HCT116 (cell line): ENCODE measurements around the gene RBM38. TPM values are rescaled to one million over a fixed set of nuclear protein-coding genes. Genes with fewer than 3 reads are reported as not detected.

Experiments
- ATAC-seq: fragments of 200-7000 bp; cut with Tn5 transposase; 2 replicates; pipeline ENCODE4 v1.9.1; 2020; ENCODE audit warnings: mild to moderate bottlenecking, moderate library complexity
- BruUV-seq: library from RNA; stranded (reverse); fragments of 400-500 nt; replicated peaks from 2 replicates; lab custom pipeline; 2021; lab: Mats Ljungman, UMichigan
- CTCF ChIA-PET: fragments of 300-600 bp; sonication (Branson Sonifier 250); formaldehyde crosslinking; loops from one replicate; lab custom pipeline; 2021; ENCODE audit warnings: antibody characterized with exemption; lab: Charles Lee
- POLR2A ChIA-PET: fragments of 300-600, 350-600 bp; sonication (Branson Sonifier 250); formaldehyde crosslinking; loops from one replicate; lab custom pipeline; 2021; ENCODE audit warnings: antibody characterized with exemption; lab: Charles Lee
- RAD21 ChIA-PET, 2 experiments: fragments of 300-600 bp; sonication (Branson Sonifier 250); formaldehyde crosslinking; loops; one replicate each; lab custom pipeline; 2023; ENCODE audit warnings: low total read pairs in 2 of 2; ENCODE audit not compliant: uncharacterized antibody in 2 of 2, unreplicated experiment in 2 of 2, low non-redundant PET in 1 of 2; lab: Charles Lee
- DNase-seq: peaks from one replicate; pipeline ENCODE4 v3.0.0-alpha.2; 2010; ENCODE audit warnings: low read depth, low spot score
- H2AFZ ChIP-seq: fragments of 200-600 bp; shearing (Covaris generic), sonication (generic); 2 replicates; pipeline ENCODE4 v1.6.1; 2017; ENCODE audit warnings: low read depth, mixed run types, mixed read lengths, antibody characterized with exemption, low read length; ENCODE audit not compliant: poor library complexity, severe bottlenecking
- H3K27ac ChIP-seq: 2 replicates; pipeline ENCODE4 v1.5.1; 2012; ENCODE audit warnings: low read depth, low read length
- H3K27me3 ChIP-seq: fragments of 200-600 bp; sonication (generic); 2 replicates; pipeline ENCODE4 v1.6.1; 2016; ENCODE audit warnings: mixed run types, low read length, mixed read lengths; ENCODE audit not compliant: insufficient read depth
- H3K36me3 ChIP-seq, 2 experiments: fragments of 200-500 bp in 1 of 2; fragments of 200-600 bp in 1 of 2; sonication (Bioruptor generic) in 1 of 2; sonication (generic) in 1 of 2; 2 replicates each; pipeline versions ENCODE4 v1.5.1 to v1.6.1; 2014 to 2016; ENCODE audit warnings: low read length in 2 of 2, inconsistent platforms in 1 of 2, mixed read lengths in 1 of 2, mixed run types in 1 of 2; ENCODE audit not compliant: insufficient read depth in 2 of 2, control insufficient read depth in 1 of 2
- H3K4me1 ChIP-seq, 2 experiments: fragments of 200-600 bp in 1 of 2; sonication (generic) in 1 of 2; 2 replicates each; pipeline versions ENCODE4 v1.5.1 to v1.6.1; 2012 to 2017; ENCODE audit warnings: low read length in 2 of 2, inconsistent platforms in 1 of 2, mild to moderate bottlenecking in 1 of 2, mixed read lengths in 1 of 2, mixed run types in 1 of 2, moderate library complexity in 1 of 2; ENCODE audit not compliant: insufficient read depth in 2 of 2, control insufficient read depth in 1 of 2
- H3K4me2 ChIP-seq: fragments of 200-600 bp; sonication (generic); 2 replicates; pipeline ENCODE4 v1.6.1; 2017; ENCODE audit warnings: mixed run types, low read length, mixed read lengths
- H3K4me3 ChIP-seq, 2 experiments: fragments of 200-600 bp in 1 of 2; sonication (generic) in 1 of 2; replicated peaks in 1 of 2; 2 replicates each; pipeline ENCODE4 v1.5.1; 2011 to 2016; ENCODE audit warnings: low read length in 2 of 2, control low read depth in 1 of 2, low read depth in 1 of 2, mild to moderate bottlenecking in 1 of 2, mixed read lengths in 1 of 2, mixed run types in 1 of 2
- H3K79me2 ChIP-seq: fragments of 200-600 bp; sonication (generic); 2 replicates; pipeline ENCODE4 v1.6.1; 2017; ENCODE audit warnings: mild to moderate bottlenecking, mixed run types, low read length, moderate library complexity, mixed read lengths; ENCODE audit not compliant: insufficient read depth
- H3K9ac ChIP-seq: fragments of 200-600 bp; sonication (generic); 2 replicates; pipeline ENCODE4 v1.6.1; 2016; ENCODE audit warnings: low read length, mixed read lengths
- H3K9me2 ChIP-seq: fragments of 200-600 bp; sonication (generic), shearing (Covaris generic); 2 replicates; pipeline ENCODE4 v1.6.1; 2017; ENCODE audit warnings: mixed run types, mild to moderate bottlenecking, moderate library complexity; ENCODE audit not compliant: insufficient read depth
- H3K9me3 ChIP-seq, 2 experiments: fragments of 200-500 bp in 1 of 2; fragments of 200-600 bp in 1 of 2; sonication (Bioruptor generic) in 1 of 2; sonication (generic) in 1 of 2; 2 replicates each; pipeline ENCODE4 v1.6.1; 2014 to 2017; ENCODE audit warnings: low read length in 2 of 2, mixed read lengths in 2 of 2, inconsistent platforms in 1 of 2, low read depth in 1 of 2, mild to moderate bottlenecking in 1 of 2, mixed run types in 1 of 2, moderate library complexity in 1 of 2; ENCODE audit not compliant: control insufficient read depth in 1 of 2, insufficient read depth in 1 of 2
- H4K20me1 ChIP-seq: fragments of 200-600 bp; sonication (generic), shearing (Covaris generic); 2 replicates; pipeline ENCODE4 v1.6.1; 2017; ENCODE audit warnings: mixed run types, mild to moderate bottlenecking, moderate library complexity; ENCODE audit not compliant: insufficient read depth
- CEBPB ChIP-seq: IDR thresholded peaks from 2 replicates; pipeline ENCODE4 v1.6.1; 2012; ENCODE audit warnings: low read depth
- EGR1 ChIP-seq: IDR thresholded peaks from 2 replicates; pipeline ENCODE4 v1.6.1; 2012; ENCODE audit warnings: low read depth
- JUND ChIP-seq: IDR thresholded peaks from 2 replicates; pipeline ENCODE4 v1.6.1; 2012
- POLR2AphosphoS5 ChIP-seq: IDR thresholded peaks from 2 replicates; pipeline ENCODE4 v1.6.1; 2011; ENCODE audit warnings: mild to moderate bottlenecking, low read depth, low read length, moderate library complexity
- SRF ChIP-seq: IDR thresholded peaks from 2 replicates; pipeline ENCODE4 v1.6.1; 2012; ENCODE audit warnings: low read depth
- TCF7L2 ChIP-seq: IDR thresholded peaks from 2 replicates; pipeline ENCODE4 v1.7.0; 2011; ENCODE audit warnings: borderline replicate concordance, inconsistent platforms; ENCODE audit not compliant: insufficient read depth, insufficient read length; ENCODE audit errors: extremely low read depth
- ZFX ChIP-seq: fragments of 450-650 bp; IDR thresholded peaks from 2 replicates; pipeline ENCODE4 v1.6.1; 2017
- intact Hi-C: fragments of 100-400 bp; cut with micrococcal nuclease; formaldehyde crosslinking; loops from 2 replicates; pipeline ENCODE4 v1.10.0; 2022
- total RNA-seq: library from RNA; stranded (reverse); gene quantifications from one replicate; pipeline ENCODE4 v1.2.1, GENCODE V29; 2021; ENCODE audit not compliant: unreplicated experiment
- TF ChIP-seq, protein P1 (sequence below): IDR thresholded peaks from 2 replicates; pipeline ENCODE4 v1.6.1; 2012
- TF ChIP-seq, protein P2 (sequence below): IDR thresholded peaks from 2 replicates; pipeline ENCODE4 v1.6.1; 2012; ENCODE audit warnings: low read depth

Gene RBM38
- total RNA-seq, 1 experiment from 2014 or later, result 36.2 TPM

DNA sequence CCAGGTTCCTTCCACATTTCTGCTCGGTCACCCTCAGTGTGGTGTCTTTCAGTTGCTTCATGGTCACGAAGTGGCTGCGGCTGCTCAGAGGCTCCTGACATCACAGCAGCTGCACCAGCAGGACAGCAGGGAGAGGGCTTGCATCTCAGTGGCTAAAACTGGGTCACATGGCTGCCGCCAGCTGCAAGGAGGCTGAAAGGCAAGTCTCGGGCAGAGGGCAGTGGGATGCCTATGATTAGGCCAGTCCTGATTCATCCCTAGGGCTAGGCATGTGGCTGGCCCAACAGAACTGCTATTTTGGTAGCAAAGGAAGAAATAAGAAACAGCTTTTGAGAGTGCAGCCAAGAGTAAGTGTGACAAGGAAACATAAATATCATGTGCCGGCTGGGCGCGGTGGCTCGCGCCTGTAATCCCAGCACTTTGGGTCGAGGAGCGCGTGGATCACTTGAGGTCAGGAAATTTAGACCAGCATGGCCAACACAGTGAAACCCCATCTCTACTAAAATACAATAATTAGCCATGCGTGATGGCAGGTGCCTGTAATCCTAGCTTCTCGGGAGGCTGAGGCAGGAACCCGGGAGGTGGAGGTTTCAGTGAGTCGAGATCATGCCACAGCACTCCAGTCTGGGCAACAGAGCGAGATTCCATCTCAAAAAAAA lies 46.6 kb downstream of the RBM38 start (continued):
- TF ChIP-seq TCF7L2 (no peak), CEBPB (no peak), ZFX (no peak), POLR2AphosphoS5 (no peak), EGR1 (no peak)
- TF ChIP-seq, protein P1, sequence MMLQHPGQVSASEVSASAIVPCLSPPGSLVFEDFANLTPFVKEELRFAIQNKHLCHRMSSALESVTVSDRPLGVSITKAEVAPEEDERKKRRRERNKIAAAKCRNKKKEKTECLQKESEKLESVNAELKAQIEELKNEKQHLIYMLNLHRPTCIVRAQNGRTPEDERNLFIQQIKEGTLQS, result no peak

DNA sequence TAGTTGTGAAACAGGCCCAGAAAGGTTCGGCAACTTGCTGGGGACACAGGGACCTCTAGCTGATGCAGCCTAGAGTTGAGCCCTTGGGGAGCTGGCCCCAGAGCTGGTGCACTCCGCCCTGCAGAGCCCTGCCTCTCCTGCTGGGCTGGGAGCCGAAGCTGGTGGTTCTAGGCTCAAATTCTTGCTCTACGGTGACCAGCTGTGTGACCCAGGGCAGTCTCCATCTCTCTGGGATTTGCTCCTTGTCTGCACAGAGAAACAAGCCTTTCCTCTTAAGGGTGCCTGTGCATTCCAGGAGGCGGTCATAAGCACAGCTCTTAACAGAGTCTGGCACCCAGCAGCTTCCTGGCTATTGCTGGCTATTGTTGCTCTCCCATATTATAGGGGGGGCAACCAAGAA lies 47.4 kb downstream of the RBM38 start:
- H4K20me1 ChIP-seq, result no peaks in the 10 kb centered on the region
- H3K9me2 ChIP-seq, result no peaks in the 10 kb centered on the region
- RAD21 ChIA-PET, result no interaction called here
- H3K9me3 ChIP-seq, result no peaks in the 10 kb centered on the region
- BruUV-seq, result no TSS peak
- POLR2A ChIA-PET, result no interaction called here
- intact Hi-C loops, result no loop called here
- H3K27ac ChIP-seq, result no peak overlapping the region
- H2AFZ ChIP-seq, result no peak overlapping the region
- H3K79me2 ChIP-seq, result no peaks in the 10 kb centered on the region
- H3K4me3 ChIP-seq, result no peak overlapping the region
- H3K4me2 ChIP-seq, result no peak overlapping the region
- no peaks in the 10 kb centered on the region for H3K27me3 ChIP-seq
- H3K4me1 ChIP-seq, result peaks cover 45% of the 10 kb centered on the region in 2 experiments
- CTCF ChIA-PET, result no interaction called here
- TF ChIP-seq JUND (no peak), SRF (no peak)
- TF ChIP-seq, protein P2, sequence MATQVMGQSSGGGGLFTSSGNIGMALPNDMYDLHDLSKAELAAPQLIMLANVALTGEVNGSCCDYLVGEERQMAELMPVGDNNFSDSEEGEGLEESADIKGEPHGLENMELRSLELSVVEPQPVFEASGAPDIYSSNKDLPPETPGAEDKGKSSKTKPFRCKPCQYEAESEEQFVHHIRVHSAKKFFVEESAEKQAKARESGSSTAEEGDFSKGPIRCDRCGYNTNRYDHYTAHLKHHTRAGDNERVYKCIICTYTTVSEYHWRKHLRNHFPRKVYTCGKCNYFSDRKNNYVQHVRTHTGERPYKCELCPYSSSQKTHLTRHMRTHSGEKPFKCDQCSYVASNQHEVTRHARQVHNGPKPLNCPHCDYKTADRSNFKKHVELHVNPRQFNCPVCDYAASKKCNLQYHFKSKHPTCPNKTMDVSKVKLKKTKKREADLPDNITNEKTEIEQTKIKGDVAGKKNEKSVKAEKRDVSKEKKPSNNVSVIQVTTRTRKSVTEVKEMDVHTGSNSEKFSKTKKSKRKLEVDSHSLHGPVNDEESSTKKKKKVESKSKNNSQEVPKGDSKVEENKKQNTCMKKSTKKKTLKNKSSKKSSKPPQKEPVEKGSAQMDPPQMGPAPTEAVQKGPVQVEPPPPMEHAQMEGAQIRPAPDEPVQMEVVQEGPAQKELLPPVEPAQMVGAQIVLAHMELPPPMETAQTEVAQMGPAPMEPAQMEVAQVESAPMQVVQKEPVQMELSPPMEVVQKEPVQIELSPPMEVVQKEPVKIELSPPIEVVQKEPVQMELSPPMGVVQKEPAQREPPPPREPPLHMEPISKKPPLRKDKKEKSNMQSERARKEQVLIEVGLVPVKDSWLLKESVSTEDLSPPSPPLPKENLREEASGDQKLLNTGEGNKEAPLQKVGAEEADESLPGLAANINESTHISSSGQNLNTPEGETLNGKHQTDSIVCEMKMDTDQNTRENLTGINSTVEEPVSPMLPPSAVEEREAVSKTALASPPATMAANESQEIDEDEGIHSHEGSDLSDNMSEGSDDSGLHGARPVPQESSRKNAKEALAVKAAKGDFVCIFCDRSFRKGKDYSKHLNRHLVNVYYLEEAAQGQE, result no peak
- H3K9ac ChIP-seq, result no peak overlapping the region
- no peak for DNase-seq
- no peaks in the 10 kb centered on the region for H3K36me3 ChIP-seq
- ATAC-seq, result no peak
